ENCODE results near the gene MXD4.

The MXD4 gene

DNA sequence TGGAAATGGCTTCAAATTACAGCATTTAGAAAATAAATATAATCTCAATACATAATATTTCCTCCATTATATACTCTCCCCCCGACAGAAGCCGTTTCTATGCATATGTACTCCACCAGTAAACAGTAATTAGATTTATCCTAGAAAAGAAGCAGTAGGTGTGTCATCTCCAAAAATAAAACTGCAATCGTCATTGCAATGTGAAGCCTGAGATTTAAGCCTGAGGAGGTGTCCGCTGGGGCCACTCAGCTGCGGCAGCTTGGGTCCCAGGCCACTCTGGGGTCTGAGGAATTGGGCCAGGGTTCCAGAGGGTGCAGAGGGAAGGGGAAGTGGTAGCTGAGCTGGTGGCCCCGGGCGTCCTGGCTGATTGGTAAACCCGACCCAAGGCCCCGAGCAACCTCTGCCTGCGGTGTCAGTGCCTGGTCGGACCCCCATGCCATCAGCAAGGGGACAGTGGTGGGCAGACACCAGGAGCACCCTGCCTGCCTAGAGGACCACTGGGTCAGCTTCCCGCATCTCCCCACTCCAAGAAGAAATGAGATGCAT, 7.8 kb upstream of the MXD4 start:
- Histone ChIP-seq H3K4me3 (ENCODE audit: severe bottlenecking) (no peak overlapping the region), H3K27ac (ENCODE audit: poor library complexity, severe bottlenecking) (no peak overlapping the region), H3K27me3 (ENCODE audit: insufficient read depth, poor library complexity, severe bottlenecking) (no peaks in the 10 kb centered on the region), H3K36me3 (ENCODE audit: low read depth) (no peaks in the 10 kb centered on the region), H3K9me3 (ENCODE audit: severe bottlenecking) (no peaks in the 10 kb centered on the region), H3K4me1 (ENCODE audit: insufficient read depth, poor library complexity, severe bottlenecking) (no peaks in the 10 kb centered on the region)
- DNase-seq (ENCODE audit: low spot score) (no peak), ATAC-seq (ENCODE audit: low read depth) (no peak)
- TF ChIP-seq, protein P1, sequence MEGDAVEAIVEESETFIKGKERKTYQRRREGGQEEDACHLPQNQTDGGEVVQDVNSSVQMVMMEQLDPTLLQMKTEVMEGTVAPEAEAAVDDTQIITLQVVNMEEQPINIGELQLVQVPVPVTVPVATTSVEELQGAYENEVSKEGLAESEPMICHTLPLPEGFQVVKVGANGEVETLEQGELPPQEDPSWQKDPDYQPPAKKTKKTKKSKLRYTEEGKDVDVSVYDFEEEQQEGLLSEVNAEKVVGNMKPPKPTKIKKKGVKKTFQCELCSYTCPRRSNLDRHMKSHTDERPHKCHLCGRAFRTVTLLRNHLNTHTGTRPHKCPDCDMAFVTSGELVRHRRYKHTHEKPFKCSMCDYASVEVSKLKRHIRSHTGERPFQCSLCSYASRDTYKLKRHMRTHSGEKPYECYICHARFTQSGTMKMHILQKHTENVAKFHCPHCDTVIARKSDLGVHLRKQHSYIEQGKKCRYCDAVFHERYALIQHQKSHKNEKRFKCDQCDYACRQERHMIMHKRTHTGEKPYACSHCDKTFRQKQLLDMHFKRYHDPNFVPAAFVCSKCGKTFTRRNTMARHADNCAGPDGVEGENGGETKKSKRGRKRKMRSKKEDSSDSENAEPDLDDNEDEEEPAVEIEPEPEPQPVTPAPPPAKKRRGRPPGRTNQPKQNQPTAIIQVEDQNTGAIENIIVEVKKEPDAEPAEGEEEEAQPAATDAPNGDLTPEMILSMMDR (IDR thresholded peaks at IDR 0.05; ENCODE audit: poor library complexity, severe bottlenecking) = no peak

DNA sequence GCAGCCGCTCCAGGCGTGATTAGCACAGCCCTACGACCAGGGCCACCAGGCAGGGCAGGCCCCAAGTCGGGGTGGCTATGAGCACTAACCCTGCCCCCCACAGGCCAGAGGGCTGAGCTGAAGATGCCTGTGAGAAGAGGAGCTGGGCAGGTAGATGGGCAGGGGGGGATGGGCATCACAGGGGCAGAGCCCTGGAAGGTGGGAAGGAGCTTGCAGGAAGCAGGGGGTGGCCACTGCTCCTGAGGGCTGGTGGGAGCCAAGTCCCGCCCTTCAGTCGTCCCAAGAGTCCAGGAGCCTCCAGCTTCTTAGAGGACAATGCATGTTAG, 7.3 kb upstream of the MXD4 start:
- DNase-seq (ENCODE audit: low spot score) (no peak), ATAC-seq (ENCODE audit: low read depth) (0 out of 3 replicates have a peak, but pooled peaks have one; percentile 4)

DNA sequence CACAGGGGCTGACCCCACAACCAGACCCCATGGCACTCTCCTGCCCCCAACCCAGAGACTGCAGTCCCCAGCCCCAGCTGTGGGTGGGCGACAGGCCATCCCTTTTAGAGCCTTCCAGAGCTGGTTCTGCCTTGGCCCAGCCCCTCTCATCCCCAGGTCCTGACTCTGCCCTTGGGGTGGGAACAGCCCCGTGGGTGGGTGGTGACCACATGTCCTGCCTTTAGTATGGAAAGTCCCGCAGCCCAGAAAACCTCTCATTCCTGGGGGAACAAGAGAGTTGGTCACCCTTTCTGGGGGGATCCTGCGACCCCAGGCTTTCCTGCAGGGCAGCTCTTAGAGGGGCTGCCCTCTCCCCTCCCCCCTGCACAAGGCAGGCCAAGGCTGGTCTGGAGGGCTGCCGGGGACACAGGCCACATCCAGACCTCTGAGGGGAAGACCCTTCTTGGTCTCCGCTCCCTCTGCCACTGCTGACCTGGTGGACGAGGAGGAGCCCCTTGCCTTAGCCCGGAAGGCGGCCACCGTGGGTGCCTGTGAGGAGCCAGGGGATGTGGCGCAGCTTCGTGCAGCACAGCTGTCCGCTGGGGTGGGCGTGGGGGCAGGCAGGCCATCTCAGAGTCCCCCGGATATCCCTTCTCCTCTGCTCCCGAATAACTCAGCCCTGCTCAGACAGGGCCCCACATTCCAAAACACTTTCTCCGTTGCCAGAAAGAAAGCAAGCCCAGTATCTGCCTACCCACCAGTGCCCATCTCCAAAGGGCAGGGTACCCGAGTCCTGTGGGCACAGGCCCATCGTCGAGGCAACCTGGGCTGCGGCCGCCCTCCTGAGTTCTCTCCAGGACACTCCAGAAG, 6.7 kb upstream of the MXD4 start:
- H3K36me3 ChIP-seq (ENCODE audit: low read depth) = no peaks in the 10 kb centered on the region
- no peak overlapping the region for H3K27ac ChIP-seq (ENCODE audit: poor library complexity, severe bottlenecking)
- H3K9me3 ChIP-seq (ENCODE audit: severe bottlenecking) = no peaks in the 10 kb centered on the region
- H3K27me3 ChIP-seq (ENCODE audit: insufficient read depth, poor library complexity, severe bottlenecking) = no peaks in the 10 kb centered on the region
- TF ChIP-seq, protein P1 (IDR thresholded peaks at IDR 0.05; ENCODE audit: poor library complexity, severe bottlenecking) = no peak
- DNase-seq (ENCODE audit: low spot score) (no peak), ATAC-seq (ENCODE audit: low read depth) (no peak)
- H3K4me1 ChIP-seq (ENCODE audit: insufficient read depth, poor library complexity, severe bottlenecking) = no peaks in the 10 kb centered on the region
- no peak overlapping the region for H3K4me3 ChIP-seq (ENCODE audit: severe bottlenecking)

More for the DNA sequence above, 7.3 kb upstream of the MXD4 start:
- Histone ChIP-seq H3K4me3 (ENCODE audit: severe bottlenecking) (no peak overlapping the region), H3K27me3 (ENCODE audit: insufficient read depth, poor library complexity, severe bottlenecking) (no peaks in the 10 kb centered on the region), H3K36me3 (ENCODE audit: low read depth) (no peaks in the 10 kb centered on the region), H3K4me1 (ENCODE audit: insufficient read depth, poor library complexity, severe bottlenecking) (no peaks in the 10 kb centered on the region), H3K27ac (ENCODE audit: poor library complexity, severe bottlenecking) (no peak overlapping the region), H3K9me3 (ENCODE audit: severe bottlenecking) (no peaks in the 10 kb centered on the region)
- TF ChIP-seq, protein P1 (IDR thresholded peaks at IDR 0.05; ENCODE audit: poor library complexity, severe bottlenecking) = no peak

DNA sequence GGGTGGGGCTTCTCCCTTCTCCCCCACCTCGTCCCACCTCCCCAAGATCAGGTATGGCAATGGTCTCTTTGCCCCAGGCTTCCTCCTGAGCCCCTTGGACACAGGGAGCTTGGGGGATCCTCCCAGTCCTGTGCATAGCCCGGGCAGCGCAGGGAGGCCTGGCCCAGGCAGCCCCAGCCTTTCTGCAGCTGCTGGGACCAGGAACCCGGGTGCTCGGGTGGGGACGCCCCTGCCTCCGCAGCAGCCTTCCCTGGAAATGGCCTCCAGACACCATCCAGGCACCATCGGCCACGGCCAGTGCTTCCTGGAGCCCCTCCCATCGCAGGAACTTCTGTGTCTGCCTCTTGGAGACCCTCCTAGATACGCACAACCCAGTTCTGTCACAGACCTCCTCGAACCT, 5.9 kb upstream of the MXD4 start:
- TF ChIP-seq, protein P1 (IDR thresholded peaks at IDR 0.05; ENCODE audit: poor library complexity, severe bottlenecking) = no peak
- DNase-seq (ENCODE audit: low spot score) (no peak), ATAC-seq (ENCODE audit: low read depth) (no peak)
- Histone ChIP-seq H3K36me3 (ENCODE audit: low read depth) (no peaks in the 10 kb centered on the region), H3K4me3 (ENCODE audit: severe bottlenecking) (no peak overlapping the region), H3K27me3 (ENCODE audit: insufficient read depth, poor library complexity, severe bottlenecking) (no peaks in the 10 kb centered on the region), H3K4me1 (ENCODE audit: insufficient read depth, poor library complexity, severe bottlenecking) (no peaks in the 10 kb centered on the region), H3K27ac (ENCODE audit: poor library complexity, severe bottlenecking) (no peak overlapping the region), H3K9me3 (ENCODE audit: severe bottlenecking) (no peaks in the 10 kb centered on the region)

DNA sequence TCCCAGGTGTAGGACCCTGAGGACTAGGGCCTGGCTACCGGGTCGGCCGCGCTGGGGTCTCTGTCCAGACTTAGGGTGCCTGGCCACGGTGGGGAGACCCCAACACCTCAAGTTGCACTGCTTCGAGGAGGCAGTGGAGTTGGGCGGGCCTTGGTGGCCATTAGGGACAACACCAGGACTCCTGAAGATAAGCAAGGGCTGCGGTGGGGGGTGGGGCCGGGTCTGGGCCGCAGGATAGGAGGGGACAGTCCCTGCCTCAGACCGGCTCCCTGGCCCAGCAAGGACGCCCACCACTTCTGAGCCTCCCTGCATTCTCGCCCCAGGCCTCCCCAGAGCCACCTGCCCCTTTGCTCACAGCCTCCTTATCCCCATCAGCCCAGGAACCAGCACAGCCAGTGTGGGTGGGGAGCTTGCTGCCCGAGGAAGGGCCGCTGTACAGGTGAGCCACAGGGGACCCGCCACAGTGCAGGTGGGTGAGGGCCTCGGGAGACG, 5.5 kb upstream of the MXD4 start:
- no peaks in the 10 kb centered on the region for H3K36me3 ChIP-seq (ENCODE audit: low read depth)
- no peak overlapping the region for H3K27ac ChIP-seq (ENCODE audit: poor library complexity, severe bottlenecking)
- no peaks in the 10 kb centered on the region for H3K4me1 ChIP-seq (ENCODE audit: insufficient read depth, poor library complexity, severe bottlenecking)
- TF ChIP-seq, protein P1 (IDR thresholded peaks at IDR 0.05; ENCODE audit: poor library complexity, severe bottlenecking) = no peak
- H3K27me3 ChIP-seq (ENCODE audit: insufficient read depth, poor library complexity, severe bottlenecking) = no peaks in the 10 kb centered on the region
- H3K4me3 ChIP-seq (ENCODE audit: severe bottlenecking) = no peak overlapping the region
- DNase-seq (ENCODE audit: low spot score) (no peak), ATAC-seq (ENCODE audit: low read depth) (no peak)
- no peaks in the 10 kb centered on the region for H3K9me3 ChIP-seq (ENCODE audit: severe bottlenecking)
